ENCODE data around the gene SEC61A1. TPM values are rescaled to one million over a fixed set of nuclear protein-coding genes. Genes with fewer than 3 reads are reported as not detected.

SEC61A1 gene
- total and polyA plus RNA-seq, 8 donors = 193 to 245 (median 216) TPM

DNA sequence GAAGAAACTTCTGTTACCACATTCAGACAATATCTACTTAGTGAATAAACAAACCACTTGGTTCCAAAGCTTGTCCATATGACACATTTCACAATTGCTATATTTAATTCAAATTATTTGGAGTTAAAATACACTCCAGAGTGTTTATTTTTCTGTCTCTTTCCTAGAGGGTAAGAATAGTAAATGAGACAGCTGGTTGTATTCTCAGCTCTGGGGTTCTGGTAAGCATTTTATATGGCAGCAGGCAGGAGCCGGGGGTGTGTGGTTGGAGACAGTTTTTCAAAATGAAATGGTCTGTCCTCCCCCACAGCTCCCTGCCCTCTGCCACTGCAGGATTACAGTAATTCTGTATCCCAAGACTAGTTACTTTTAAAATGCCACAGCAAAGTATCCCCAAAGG, 10.9 kb upstream of the SEC61A1 start:
- FAIRE-seq = no peak
- DNase-seq = no peak
- intact Hi-C loops (cut with DNase I) = no loop called here
- H3K4me1 ChIP-seq = no peaks in the 10 kb centered on the region
- WGBS, 2 donors = 30 to 42% methylated on average over 1 of the region's 1 CpG
- TF ChIP-seq, protein P1, sequence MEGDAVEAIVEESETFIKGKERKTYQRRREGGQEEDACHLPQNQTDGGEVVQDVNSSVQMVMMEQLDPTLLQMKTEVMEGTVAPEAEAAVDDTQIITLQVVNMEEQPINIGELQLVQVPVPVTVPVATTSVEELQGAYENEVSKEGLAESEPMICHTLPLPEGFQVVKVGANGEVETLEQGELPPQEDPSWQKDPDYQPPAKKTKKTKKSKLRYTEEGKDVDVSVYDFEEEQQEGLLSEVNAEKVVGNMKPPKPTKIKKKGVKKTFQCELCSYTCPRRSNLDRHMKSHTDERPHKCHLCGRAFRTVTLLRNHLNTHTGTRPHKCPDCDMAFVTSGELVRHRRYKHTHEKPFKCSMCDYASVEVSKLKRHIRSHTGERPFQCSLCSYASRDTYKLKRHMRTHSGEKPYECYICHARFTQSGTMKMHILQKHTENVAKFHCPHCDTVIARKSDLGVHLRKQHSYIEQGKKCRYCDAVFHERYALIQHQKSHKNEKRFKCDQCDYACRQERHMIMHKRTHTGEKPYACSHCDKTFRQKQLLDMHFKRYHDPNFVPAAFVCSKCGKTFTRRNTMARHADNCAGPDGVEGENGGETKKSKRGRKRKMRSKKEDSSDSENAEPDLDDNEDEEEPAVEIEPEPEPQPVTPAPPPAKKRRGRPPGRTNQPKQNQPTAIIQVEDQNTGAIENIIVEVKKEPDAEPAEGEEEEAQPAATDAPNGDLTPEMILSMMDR (IDR thresholded peaks at IDR 0.05) = no peak
- peak; percentile 48 to 77 (median 65) for ATAC-seq
- no peaks in the 10 kb centered on the region for H3K27me3 ChIP-seq
- no peak overlapping the region for H3K4me3 ChIP-seq
- no peaks in the 10 kb centered on the region for H3K9me3 ChIP-seq
- no peaks in the 10 kb centered on the region for H3K36me3 ChIP-seq
- H3K27ac ChIP-seq = peak overlapping the region in 1 of 4 donors; percentile 34

DNA sequence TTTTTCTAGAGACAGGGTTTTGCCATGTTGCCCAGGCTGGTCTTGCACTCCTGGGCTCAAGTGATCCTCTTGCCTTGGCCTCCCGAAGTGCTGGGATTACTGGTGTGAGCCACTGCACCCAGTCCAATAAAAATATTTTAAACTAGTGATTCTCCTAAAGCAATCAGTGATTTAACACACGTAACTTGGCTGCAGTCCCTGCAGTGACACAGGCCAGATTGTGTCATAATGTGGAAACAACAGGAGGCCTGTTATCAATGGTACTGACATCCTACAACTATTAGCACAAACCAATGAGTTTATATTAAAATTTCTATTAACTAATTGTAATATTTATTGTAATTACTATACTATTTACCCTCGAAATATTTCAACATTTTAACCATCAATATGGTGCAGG, 1.6 kb upstream of the SEC61A1 start:
- no peaks in the 10 kb centered on the region for H3K9me3 ChIP-seq
- intact Hi-C loops (cut with DNase I) = no loop called here
- H3K4me1 ChIP-seq = peaks cover under 1 to 21% (median 9%) of the 10 kb centered on the region in 3 donors
- H3K36me3 ChIP-seq = peaks cover 0 to 5% (median 0%) of the 10 kb centered on the region in 3 donors
- DNase-seq (peak in 1 of 6 donors; percentile 58), ATAC-seq (no peak), FAIRE-seq (no peak)
- TF ChIP-seq, protein P1 (IDR thresholded peaks at IDR 0.05) = no peak
- H3K27ac ChIP-seq = no peak overlapping the region
- H3K27me3 ChIP-seq = no peaks in the 10 kb centered on the region
- WGBS, 2 donors = 48 to 60% methylated on average over 3 of the region's 3 CpGs
- no peak overlapping the region for H3K4me3 ChIP-seq

DNA sequence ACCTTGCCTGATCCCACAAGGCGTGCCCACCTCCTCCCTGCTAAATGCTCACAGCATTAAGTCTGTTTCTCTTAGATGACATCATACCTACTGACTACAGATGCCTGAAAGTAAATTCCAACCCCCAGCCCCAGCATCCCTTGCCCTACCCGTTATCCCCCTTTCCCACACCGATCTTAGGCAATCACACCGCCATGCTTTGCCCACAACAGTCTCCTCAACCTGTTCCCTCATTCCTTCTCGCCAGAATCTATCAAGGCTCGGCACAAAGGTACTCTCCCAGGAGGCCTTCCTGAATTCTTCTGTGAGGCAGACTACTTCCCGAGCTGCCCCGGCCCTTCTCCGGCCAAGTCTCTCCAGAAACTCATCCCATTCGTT, 789 bp upstream of the SEC61A1 start:
- H3K36me3 ChIP-seq = peaks cover 0 to 14% (median 0%) of the 10 kb centered on the region in 3 donors
- TF ChIP-seq, protein P1 (IDR thresholded peaks at IDR 0.05) = no peak
- FAIRE-seq (no peak), DNase-seq (no peak), ATAC-seq (peak in 3 of 4 donors; percentile 10 to 25 (median 17))
- H3K27ac ChIP-seq = peak overlapping the region in 3 of 4 donors; percentile 13 to 73 (median 68)
- intact Hi-C loops (cut with DNase I) = no loop called here
- H3K4me3 ChIP-seq = peak overlapping the region; percentile 45 to 98 (median 76)
- H3K27me3 ChIP-seq = no peaks in the 10 kb centered on the region
- 10% methylated on average over 10 of the region's 10 CpGs for WGBS, 2 donors
- H3K4me1 ChIP-seq = peaks cover 9 to 27% (median 13%) of the 10 kb centered on the region in 3 donors
- H3K9me3 ChIP-seq = no peaks in the 10 kb centered on the region

DNA sequence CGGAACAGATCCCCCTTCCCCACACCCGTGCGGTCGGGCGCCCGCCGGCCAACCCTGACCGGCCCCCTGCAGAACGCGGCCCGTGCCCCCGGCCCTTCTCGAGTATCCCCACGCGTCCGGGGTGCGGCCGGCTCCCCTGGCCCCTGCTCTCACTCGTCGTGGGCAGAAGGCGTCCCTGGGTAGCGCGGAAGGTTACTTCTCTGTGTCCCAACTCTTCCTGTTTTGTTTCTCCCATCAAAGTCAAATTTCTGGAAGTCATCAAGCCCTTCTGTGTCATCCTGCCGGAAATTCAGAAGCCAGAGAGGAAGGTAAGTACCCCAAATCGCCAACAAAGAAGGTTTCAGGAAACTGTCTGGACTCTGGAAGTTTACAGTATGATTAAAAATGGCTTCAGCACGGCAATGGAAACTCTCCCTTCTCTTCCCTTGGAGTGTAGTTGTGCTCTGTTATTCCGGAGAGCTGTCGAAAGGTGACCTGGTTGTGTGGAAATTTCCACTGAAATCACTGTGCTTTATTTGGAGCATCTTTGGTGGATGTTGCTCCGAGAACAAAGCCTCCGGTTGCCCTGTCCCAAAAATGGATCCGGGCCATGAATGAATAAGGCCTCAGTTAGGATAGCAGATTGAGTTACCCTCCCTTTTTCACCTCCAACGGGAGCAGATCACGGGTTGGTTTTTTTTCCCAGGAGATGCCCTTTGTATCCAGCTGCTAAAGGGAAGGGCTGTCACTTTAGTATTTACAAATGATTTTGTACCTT, 536 bp downstream of the SEC61A1 start:
- Histone ChIP-seq H3K36me3 (peaks cover 0 to 21% (median 4%) of the 10 kb centered on the region in 3 donors), H3K27me3 (no peaks in the 10 kb centered on the region), H3K4me1 (peaks cover 13 to 36% (median 13%) of the 10 kb centered on the region in 3 donors), H3K4me3 (peak overlapping the region; percentile 81 to 98 (median 88)), H3K27ac (peak overlapping the region; percentile 85 to 97 (median 92)), H3K9me3 (no peaks in the 10 kb centered on the region)
- 0 to 1% methylated on average over 33 of the region's 33 CpGs for WGBS, 2 donors
- intact Hi-C loops (cut with DNase I) = no loop called here
- DNase-seq (no peak), ATAC-seq (peak; percentile 4 to 11 (median 10)), FAIRE-seq (no peak)
- TF ChIP-seq, protein P1 (IDR thresholded peaks at IDR 0.05) = no peak

DNA sequence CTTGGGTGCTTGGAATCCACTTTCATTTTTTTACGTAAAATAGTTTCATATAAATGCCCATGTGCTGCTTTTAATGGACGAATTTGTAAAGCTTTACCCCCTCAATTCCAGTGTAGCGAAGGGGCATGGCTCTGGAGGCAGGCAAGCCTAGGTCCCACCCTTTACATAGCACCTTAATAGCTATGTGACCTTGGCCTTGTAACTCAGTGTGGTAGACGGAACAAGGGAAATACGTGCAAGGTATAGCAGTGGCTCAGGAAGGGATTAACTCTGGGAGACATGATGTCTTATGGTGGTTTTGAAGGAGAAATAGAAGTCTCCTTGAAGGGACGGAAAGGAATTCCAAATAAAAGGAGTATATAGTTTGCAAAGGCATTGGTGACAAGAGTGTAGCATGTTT, 1.4 kb downstream of the SEC61A1 start:
- no peak for DNase-seq
- peaks cover 0 to 26% (median 4%) of the 10 kb centered on the region in 3 donors for H3K36me3 ChIP-seq
- no peaks in the 10 kb centered on the region for H3K9me3 ChIP-seq
- peak overlapping the region; percentile 81 to 98 (median 88) for H3K4me3 ChIP-seq
- intact Hi-C loops (cut with DNase I) = no loop called here
- peak overlapping the region in 1 of 4 donors; percentile 25 for H3K27ac ChIP-seq
- 25 to 33% methylated on average over 6 of the region's 6 CpGs for WGBS, 2 donors
- TF ChIP-seq, protein P1 (IDR thresholded peaks at IDR 0.05) = no peak
- H3K27me3 ChIP-seq = no peaks in the 10 kb centered on the region
- H3K4me1 ChIP-seq = peaks cover 13 to 36% (median 13%) of the 10 kb centered on the region in 3 donors
- no peak for FAIRE-seq
- ATAC-seq = peak in 1 of 4 donors; percentile 12
